ENCODE measurements around the gene PTGER1.
A peak's percentile ranks its signal among the peaks of the same experiment; 100 is the strongest.

Gene PTGER1

GRCh38 chr19:14497228-14497921, 22.2 kb upstream of the PTGER1 start:
- no peak for TF ChIP-seq CTCF (IDR thresholded peaks at IDR 0.05; ENCODE audit: low read depth, low read length, missing control alignments)
- DNase-seq (ENCODE audit: low read depth) = no peak
- no peak overlapping the region for H3K4me3 ChIP-seq (ENCODE audit: low read depth, low read length)

GRCh38 chr19:14496834-14497227, 21.7 kb upstream of the PTGER1 start:
- no peak for DNase-seq (ENCODE audit: low read depth)
- no peak for TF ChIP-seq CTCF (IDR thresholded peaks at IDR 0.05; ENCODE audit: low read depth, low read length, missing control alignments)
- H3K4me3 ChIP-seq (ENCODE audit: low read depth, low read length) = no peak overlapping the region; the same call in 1 of the 2 replicates

- TF ChIP-seq CTCF (IDR thresholded peaks at IDR 0.05; ENCODE audit: low read depth, low read length, missing control alignments) = no peak
- DNase-seq (ENCODE audit: low read depth) = no peak
- H3K4me3 ChIP-seq (ENCODE audit: low read depth, low read length) = peak within 1 kb of the TSS; percentile 70
Measured at GRCh38 chr19:14496029-14496833, 21.1 kb upstream of the PTGER1 start, which contains the start of gene GIPC1. Gene GIPC1 (minus strand): TSS chr19:14496127. CDS start chr19:14482976, 13,151 bp downstream.

GRCh38 chr19:14495672-14496028, 20.5 kb upstream of the PTGER1 start:
- peak overlapping the region; percentile 70 for H3K4me3 ChIP-seq (ENCODE audit: low read depth, low read length)
- no peak for TF ChIP-seq CTCF (IDR thresholded peaks at IDR 0.05; ENCODE audit: low read depth, low read length, missing control alignments)
- DNase-seq (ENCODE audit: low read depth) = no peak

- TF ChIP-seq CTCF (IDR thresholded peaks at IDR 0.05; ENCODE audit: low read depth, low read length, missing control alignments) = no peak
- peak overlapping the region; percentile 70 for H3K4me3 ChIP-seq (ENCODE audit: low read depth, low read length)
- no peak for DNase-seq (ENCODE audit: low read depth)
Measured at GRCh38 chr19:14494910-14495671, 19.9 kb upstream of the PTGER1 start.

GRCh38 chr19:14494411-14494810, 19.3 kb upstream of the PTGER1 start:
- H3K4me3 ChIP-seq (ENCODE audit: low read depth, low read length) = no peak overlapping the region
- no peak for TF ChIP-seq CTCF (IDR thresholded peaks at IDR 0.05; ENCODE audit: low read depth, low read length, missing control alignments)
- DNase-seq (ENCODE audit: low read depth) = no peak

All from GM12864 (cell line).